PFSK-1 (cell line): ENCODE measurements around the gene FGFR2.

Experiments
- FOXP2 ChIP-seq: optimal IDR thresholded peaks from 2 replicates; pipeline ENCODE3; 2011; ENCODE audit warnings: borderline replicate concordance, control low read depth, inconsistent platforms; ENCODE audit not compliant: insufficient read depth; ENCODE audit errors: extremely low read length, extremely low read depth
- POLR2AphosphoS5 ChIP-seq: IDR thresholded peaks from 2 replicates; pipeline ENCODE4 v1.6.1; 2012; ENCODE audit warnings: low read depth, mild to moderate bottlenecking, control low read depth, low read length, moderate library complexity
- SIN3A ChIP-seq: IDR thresholded peaks from 2 replicates; pipeline ENCODE4 v1.6.1; 2012; ENCODE audit warnings: mild to moderate bottlenecking, low read length, moderate library complexity, borderline replicate concordance; ENCODE audit not compliant: insufficient read depth
- TF ChIP-seq, protein P1 (sequence below), 2 experiments: IDR thresholded peaks; 2 replicates each; pipeline versions ENCODE4 v1.6.1 to v1.8.0; 2011 to 2012; ENCODE audit warnings: low read depth in 2 of 2, low read length in 2 of 2, control low read depth in 1 of 2, inconsistent platforms in 1 of 2, mild to moderate bottlenecking in 1 of 2, moderate library complexity in 1 of 2; ENCODE audit not compliant: insufficient read depth in 1 of 2

- TF ChIP-seq, protein P1, sequence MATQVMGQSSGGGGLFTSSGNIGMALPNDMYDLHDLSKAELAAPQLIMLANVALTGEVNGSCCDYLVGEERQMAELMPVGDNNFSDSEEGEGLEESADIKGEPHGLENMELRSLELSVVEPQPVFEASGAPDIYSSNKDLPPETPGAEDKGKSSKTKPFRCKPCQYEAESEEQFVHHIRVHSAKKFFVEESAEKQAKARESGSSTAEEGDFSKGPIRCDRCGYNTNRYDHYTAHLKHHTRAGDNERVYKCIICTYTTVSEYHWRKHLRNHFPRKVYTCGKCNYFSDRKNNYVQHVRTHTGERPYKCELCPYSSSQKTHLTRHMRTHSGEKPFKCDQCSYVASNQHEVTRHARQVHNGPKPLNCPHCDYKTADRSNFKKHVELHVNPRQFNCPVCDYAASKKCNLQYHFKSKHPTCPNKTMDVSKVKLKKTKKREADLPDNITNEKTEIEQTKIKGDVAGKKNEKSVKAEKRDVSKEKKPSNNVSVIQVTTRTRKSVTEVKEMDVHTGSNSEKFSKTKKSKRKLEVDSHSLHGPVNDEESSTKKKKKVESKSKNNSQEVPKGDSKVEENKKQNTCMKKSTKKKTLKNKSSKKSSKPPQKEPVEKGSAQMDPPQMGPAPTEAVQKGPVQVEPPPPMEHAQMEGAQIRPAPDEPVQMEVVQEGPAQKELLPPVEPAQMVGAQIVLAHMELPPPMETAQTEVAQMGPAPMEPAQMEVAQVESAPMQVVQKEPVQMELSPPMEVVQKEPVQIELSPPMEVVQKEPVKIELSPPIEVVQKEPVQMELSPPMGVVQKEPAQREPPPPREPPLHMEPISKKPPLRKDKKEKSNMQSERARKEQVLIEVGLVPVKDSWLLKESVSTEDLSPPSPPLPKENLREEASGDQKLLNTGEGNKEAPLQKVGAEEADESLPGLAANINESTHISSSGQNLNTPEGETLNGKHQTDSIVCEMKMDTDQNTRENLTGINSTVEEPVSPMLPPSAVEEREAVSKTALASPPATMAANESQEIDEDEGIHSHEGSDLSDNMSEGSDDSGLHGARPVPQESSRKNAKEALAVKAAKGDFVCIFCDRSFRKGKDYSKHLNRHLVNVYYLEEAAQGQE (IDR thresholded peaks at IDR 0.05; ENCODE audit: insufficient read depth in 1 of 2, low read depth in 2 of 2, low read length in 2 of 2), result no peak
- TF ChIP-seq SIN3A, result no peak
- no peak for TF ChIP-seq FOXP2
- TF ChIP-seq POLR2AphosphoS5, result no peak
These were observed 54.7 kb downstream of the FGFR2 start for GRCh38 chr10:121543545-121543944.
